Measurements from ENCODE around the gene GLIPR2.
"Not testable (repeated sequence)": the region's sequence is repeated elsewhere in the genome, so short reads cannot be mapped to it uniquely, and the experiment has no call there.

GLIPR2 gene

DNA sequence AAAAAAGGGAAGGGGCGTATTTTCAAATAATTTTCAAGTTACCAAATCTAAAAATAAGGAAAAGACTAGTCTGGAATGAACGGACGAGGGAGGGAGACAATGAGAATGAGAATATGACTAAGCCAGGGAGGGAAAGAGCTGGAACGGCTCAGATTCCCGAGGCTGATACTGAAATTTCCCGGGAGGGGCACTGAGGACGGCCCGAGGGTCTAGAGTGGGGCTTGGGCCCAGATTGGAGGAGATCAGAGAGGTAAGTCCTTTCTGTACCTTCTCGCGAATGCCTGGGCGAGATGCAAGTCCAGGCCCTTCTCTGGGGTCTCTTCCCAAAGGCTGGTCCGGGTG, 29.3 kb downstream of the GLIPR2 start:
- no peak for DNase-seq

GRCh38 chr9:36166168-36166927, 29.8 kb downstream of the GLIPR2 start:
- DNase-seq = peak; percentile 86

DNA sequence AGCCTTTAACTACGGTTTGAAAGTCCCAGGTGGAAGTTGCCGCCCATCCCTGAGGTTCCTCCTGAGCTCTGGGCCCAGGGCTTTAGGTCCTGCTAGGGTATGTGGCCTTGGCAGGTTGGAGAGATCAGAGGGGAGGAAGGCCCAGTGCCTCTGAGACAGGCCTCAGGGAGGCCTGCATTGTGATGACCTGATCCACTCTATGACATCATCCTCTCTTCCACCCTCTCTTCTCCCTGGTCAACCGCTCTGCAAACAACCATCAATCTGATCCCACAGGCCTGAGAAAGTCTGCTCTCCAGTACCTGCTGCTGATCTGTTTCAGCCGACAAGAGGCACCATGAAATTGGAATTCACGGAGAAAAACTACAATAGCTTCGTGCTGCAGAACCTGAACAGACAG, 32.6 kb downstream of the GLIPR2 start, which contains the start of gene CCIN:
Gene CCIN, plus strand, starts transcription at position 223 of the 400 bp plus-strand sequence. Its CDS starts 115 bp downstream, at position 338.
- DNase-seq = no peak

- DNase-seq = no peak
Observed at GRCh38 chr9:36169708-36170107, 33.2 kb downstream of the GLIPR2 start.

GRCh38 chr9:36170531-36170930, 34.0 kb downstream of the GLIPR2 start:
- no peak for DNase-seq

DNA sequence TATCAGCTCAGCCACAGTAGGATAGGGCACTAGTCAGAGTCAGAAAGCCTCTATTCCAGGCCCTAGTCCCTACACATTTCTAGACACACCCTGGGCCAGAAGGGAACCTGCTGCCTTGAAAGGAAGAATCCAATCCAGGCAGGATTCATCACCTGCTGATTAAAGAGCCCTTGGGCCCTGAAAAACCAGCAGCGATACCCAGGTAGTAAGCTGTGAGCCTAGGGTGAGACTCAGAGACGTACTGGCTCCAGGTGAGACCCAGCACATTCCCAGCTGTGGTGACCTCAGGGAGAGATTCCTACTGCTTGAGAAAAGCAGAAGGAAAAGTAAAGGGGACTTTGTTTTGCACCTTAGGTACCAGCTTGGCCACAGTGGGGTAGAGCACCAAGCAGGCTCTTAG, 37.3 kb downstream of the GLIPR2 start:
- DNase-seq = no peak

DNA sequence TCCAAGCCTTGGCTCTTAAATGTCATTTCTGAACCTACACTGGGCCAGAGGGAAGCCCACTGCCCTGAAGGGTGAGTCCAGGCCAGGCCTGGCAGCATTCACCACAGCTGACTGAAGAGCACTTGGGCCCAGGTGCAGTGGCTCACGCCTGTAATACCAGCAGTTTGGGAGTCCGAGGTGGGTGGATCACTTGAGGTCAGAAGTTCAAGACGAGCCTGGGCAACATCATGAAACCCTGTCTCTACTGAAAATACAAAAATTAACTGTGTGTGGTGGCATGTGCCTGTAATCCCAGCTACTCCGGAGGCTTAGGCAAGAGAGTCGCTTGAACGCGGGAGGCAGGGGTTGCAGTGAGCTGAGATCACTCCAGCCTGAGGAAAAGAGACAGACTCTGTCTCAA, 37.7 kb downstream of the GLIPR2 start:
- no peak for DNase-seq

DNA sequence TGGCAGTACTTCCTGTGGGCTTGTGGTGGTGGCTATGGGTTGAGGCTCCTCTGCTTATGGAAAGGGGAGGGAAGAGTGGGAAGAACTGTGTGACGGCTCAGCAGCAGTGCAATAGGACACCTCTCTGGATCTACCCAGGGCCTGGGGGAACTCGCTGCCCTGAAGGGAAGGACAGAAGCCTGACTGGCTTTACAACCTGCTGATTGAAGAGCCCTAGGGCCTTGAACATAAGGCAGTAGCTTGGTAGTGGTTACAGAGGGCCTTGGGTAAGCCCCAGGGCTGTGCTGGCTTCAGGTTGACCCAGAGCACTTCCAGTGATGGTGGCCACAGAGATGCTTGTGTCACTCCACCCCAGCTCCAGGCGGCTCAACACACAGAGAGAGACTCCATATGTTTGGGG, 38.2 kb downstream of the GLIPR2 start:
- no peak for DNase-seq

DNA sequence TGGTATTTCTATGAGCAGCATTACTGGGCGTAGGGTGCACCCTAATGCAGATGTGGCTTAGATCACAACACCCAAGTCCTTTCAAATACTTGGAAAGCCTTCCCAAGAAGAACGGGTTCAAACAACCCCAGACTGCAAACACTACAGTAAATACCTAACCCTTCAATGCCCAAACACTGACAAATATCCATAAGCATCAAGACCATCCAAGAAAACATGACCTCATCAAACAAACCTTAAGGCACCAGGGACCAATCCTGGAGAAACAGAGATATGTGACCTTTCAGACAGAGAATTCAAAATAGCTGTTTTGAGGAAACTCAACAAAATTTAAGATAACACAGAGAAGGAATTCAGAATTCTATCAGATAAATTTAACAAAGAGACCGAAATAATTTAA, 38.7 kb downstream of the GLIPR2 start:
- DNase-seq = not testable (repeated sequence)

DNA sequence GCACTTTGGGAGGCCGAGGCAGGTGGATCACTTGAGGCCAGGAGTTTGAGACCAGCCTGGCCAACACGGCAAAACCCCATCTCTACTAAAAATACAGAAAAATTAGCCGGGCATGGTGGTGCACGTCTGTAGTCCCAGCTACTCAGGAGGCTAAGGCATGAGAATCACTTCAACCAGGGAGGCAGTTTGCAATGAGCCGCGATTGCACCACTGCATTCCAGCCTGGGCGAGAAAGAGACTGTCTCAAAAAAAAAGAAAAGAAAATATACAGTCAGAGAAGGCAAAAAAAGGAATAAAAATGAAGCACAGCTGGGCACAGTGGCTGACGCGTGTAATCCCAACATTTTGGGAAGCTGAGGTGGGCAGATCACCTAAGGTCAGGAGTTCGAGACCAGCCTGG, 40.0 kb downstream of the GLIPR2 start:
- not testable (repeated sequence) for DNase-seq

DNA sequence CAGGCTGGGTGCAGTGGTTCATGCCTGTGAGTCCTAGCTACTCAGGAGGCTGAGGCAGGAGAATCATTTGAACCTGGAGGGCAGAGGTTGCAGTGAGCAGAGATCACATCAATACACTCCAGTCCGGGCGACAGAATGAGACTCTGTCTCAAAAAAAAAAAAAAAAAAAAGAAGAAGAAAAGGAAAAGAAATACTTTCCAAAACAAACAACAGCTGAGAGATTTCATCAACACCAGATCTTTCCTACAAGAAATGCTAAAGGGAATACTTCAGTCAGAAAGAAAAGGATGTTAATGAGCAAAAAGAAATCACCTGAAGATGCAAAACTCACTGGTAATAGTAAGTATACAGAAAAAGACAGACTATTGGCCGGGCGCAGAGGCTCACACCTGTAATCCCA, 41.0 kb downstream of the GLIPR2 start:
- no peak for DNase-seq

- not testable (repeated sequence) for DNase-seq
Observed at GRCh38 chr9:36180243-36180642, 43.7 kb downstream of the GLIPR2 start.

DNA sequence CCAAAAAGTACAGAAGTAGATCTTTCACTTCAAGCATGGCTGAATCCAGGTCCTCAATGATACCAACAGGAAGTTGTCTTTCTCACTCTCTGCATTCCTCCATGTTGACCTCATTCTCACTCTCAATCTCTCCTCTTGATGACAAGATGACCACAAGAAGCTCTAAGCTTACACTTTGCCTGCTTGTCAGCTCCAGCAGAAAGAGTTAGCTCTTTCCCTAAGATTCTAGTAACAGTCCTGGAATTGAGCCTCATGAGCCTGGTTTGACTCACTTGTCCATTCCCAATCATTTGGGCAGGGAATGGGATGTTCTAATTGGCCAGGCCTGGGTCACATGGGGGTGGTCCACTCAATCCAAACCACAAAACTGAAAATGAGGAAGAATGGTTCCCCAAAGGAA, 50.9 kb downstream of the GLIPR2 start:
- DNase-seq = no peak

DNA sequence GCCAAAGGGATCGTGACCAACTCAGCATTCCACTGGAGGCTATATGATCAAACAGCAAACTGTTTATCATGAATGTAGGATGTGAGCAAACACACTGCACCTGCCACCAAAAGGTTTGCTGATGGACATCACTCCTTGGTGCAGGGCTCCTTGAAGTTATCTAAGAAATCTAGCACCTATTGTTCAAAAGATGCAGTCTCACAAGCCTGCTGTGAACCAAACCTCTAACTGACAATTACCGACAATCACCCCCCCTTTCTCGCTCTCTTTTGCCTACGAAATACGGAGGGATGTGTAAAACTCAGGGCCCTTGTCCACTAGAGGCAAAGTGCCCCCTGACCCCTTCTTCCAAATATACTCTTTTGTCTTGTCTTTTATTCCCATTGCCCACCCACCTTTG, 51.7 kb downstream of the GLIPR2 start:
- no peak for DNase-seq

DNA sequence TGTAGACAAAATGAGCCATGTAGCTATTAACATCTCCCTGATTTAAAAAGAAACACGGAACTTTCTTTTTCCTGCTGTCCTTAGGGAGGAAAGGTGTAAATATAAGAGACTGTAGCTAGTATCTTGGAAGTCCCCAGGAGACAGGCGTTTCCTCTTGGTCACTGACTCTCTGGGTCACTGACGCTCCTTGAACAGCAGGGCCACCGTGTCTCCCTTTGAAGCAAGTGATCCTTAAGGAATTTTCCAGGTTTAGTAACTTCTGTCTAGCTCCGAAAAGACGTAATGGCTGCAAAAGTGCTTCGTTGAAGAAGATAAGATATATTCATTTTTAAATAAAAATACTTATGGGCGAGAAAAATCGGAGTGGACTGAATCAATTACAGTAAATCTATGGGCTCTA, 53.4 kb downstream of the GLIPR2 start:
- DNase-seq = no peak

DNA sequence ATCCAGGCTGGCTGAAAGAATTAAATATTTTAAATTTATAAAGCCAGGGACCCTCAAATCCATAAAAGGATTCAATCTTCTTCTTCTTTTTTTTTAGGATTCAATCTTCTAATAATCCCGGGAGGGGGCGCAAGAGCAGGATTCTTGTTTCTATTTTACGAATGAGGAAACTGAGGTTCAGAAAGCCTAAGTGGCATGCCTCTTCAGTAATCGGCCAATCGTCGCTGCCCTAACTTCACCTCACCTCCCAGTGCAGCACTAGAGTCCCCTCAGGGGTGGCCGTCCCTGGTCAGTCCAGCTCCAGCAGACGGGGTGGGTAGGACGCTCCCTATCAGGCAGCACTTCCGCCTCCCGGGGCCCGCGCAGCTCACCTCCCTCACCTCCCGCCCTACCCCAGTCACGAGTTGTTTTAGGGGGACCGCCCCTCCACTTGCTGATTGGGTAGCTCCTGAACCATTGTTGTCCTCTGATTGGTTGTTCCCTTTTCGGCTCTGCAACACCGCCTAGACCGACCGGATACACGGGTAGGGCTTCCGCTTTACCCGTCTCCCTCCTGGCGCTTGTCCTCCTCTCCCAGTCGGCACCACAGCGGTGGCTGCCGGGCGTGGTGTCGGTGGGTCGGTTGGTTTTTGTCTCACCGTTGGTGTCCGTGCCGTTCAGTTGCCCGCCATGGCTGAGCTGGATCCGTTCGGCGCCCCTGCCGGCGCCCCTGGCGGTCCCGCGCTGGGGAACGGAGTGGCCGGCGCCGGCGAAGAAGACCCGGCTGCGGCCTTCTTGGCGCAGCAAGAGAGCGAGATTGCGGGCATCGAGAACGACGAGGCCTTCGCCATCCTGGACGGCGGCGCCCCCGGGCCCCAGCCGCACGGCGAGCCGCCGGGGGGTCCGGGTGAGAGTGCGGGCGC, 54.1 kb downstream of the GLIPR2 start, which contains the start of gene CLTA:
Gene CLTA, plus strand, starts transcription at position 534 of the 902 bp plus-strand sequence. Its CDS starts 136 bp downstream, at position 670.
- peak; percentile 97 for DNase-seq

- DNase-seq = peak; percentile 35
Observed at GRCh38 chr9:36191290-36191645, 54.7 kb downstream of the GLIPR2 start.

DNA sequence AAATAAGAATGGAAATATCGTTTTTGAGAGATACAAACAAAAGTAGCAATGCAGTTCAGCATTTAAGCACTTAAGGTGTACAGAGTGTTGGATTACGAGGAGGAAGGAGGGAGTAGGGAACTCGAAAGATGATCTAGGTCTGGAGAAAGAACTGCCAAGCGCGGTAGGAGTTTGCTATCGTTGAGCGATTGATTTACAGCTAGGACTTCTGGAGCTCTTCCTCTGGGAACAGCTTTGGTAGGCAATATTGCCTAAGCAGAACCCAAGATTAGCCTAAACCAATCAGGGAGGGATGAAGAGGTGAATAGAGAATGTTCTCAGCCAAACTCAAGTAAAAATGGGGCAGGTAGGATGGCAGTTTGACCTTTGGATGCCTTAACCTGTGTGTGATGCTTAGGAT, 55.2 kb downstream of the GLIPR2 start:
- DNase-seq = no peak

DNA sequence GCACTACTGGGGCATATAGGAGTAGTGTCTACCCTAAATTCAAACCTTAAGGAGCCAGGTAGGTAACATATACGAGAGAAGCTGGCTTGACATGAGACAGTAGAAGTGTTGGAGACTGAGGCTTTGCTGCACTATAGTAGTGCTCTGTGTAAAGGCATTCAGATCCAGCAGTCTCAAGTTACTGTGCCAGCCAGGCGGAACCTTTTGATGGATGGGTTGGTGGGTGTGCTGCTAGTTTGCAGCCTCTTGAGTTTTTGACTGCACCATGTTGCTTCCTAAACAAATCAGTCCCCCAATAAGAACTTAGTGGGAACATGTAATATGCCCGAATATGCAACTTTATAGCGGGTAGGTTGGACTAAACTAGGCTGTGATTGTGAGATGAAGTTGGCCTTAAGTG, 55.7 kb downstream of the GLIPR2 start:
- DNase-seq = no peak

- DNase-seq = no peak
Observed at GRCh38 chr9:36193023-36193422, 56.5 kb downstream of the GLIPR2 start.

DNA sequence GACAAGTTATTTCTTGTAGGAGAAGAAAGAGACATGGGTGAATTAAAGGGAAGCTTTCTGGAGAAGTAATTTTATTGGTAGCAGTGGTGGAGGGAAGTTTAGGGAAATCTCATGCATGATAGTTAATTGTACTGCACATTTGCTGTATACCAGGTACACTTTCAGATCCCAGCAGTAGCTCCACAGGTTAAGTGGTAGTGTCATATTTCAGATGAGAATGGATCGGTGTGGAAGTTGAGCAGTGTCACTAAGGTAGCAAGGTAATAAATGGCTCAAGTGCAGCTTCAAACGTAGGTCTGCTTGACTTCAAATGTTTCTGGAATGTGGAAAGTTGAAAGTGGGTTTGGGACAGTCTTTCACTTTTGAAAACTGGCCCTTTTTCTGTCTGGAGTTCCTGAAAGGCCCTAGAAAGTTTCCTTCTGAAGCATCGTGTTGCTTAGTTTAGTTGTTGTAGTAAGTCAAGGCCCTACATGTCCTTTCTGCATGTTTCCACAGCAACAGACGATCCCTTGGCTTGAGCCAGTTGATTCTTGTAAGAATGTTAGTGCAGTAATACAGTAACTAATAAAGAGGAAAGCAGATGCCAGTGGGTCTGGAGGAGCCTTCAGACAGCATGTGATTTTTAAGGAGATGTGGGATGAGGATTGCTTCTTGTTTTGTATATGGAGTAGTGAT, 57.9 kb downstream of the GLIPR2 start:
- DNase-seq = no peak

DNA sequence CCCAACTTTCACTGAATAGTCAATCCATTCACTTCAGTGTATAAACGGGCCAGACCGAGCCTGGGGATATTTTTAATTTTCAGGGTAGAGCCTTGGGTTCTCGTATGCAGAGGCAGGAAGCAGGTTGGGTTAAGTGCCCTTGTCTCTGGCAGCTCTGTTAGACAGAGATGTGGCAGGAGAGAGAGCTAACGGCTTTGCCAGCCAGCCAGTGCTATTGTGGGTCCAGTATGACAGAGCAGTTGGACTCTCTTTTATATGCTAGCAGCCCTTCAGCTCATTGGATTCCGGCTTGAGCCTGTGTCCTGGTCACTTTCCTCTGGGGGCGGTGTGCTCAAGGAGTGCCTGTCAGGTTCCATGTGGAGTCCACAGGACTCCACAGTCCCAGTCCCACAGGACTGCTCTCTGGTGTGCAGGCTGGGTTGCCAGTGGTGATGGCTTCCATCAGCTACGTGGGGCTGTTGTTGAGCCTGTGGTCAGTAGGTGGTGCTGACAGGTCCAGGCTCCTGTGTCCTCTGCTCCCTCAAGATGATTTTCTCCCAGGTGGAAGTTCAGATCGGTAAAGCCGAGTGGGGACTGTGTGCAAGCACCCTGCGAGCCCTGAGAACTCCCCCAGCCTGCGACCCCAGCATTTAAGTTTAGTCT, 68.5 kb downstream of the GLIPR2 start:
- no peak for DNase-seq

GRCh38 chr9:36207016-36207415, 70.5 kb downstream of the GLIPR2 start:
- DNase-seq = no peak
